Trophoblast cell (in vitro differentiated cells and primary cell): ENCODE measurements around the gene MAP7D1.
"Not testable (repeated sequence)": the region's sequence is repeated elsewhere in the genome, so short reads cannot be mapped to it uniquely, and the experiment has no call there.

ENCODE experiments used
- DNase-seq, 2 donors: peaks; one replicate each; pipeline ENCODE4 v3.0.0-alpha.2; 2016
- H2AFZ ChIP-seq: 2 replicates; pipeline ENCODE4 v1.6.1; 2013; ENCODE audit warnings: low read length, moderate library complexity, mild to moderate bottlenecking; ENCODE audit not compliant: insufficient read depth, poor library complexity
- H2AK5ac ChIP-seq: 2 replicates; pipeline ENCODE4 v1.6.1; 2013; ENCODE audit warnings: mild to moderate bottlenecking, low read length
- H2BK120ac ChIP-seq: 2 replicates; pipeline ENCODE4 v1.6.1; 2013; ENCODE audit warnings: low read length, mild to moderate bottlenecking, moderate library complexity; ENCODE audit not compliant: insufficient read depth, poor library complexity
- H2BK12ac ChIP-seq: 2 replicates; pipeline ENCODE4 v1.6.1; 2013; ENCODE audit warnings: mild to moderate bottlenecking, low read length, moderate library complexity
- H2BK5ac ChIP-seq: 2 replicates; pipeline ENCODE4 v1.6.1; 2013; ENCODE audit warnings: low read length, low read depth, moderate library complexity, mild to moderate bottlenecking; ENCODE audit not compliant: poor library complexity
- H3K14ac ChIP-seq: 2 replicates; pipeline ENCODE4 v1.6.1; 2013; ENCODE audit warnings: mild to moderate bottlenecking, low read length
- H3K18ac ChIP-seq: 2 replicates; pipeline ENCODE4 v1.6.1; 2013; ENCODE audit warnings: mild to moderate bottlenecking, low read length
- H3K23ac ChIP-seq: 2 replicates; pipeline ENCODE4 v1.6.1; 2013; ENCODE audit warnings: low read length
- H3K27ac ChIP-seq: 2 replicates; pipeline ENCODE4 v1.5.1; 2013; ENCODE audit warnings: low read depth, mild to moderate bottlenecking, inconsistent platforms, low read length, moderate library complexity
- H3K27me3 ChIP-seq: 2 replicates; pipeline ENCODE4 v1.6.1; 2013; ENCODE audit warnings: inconsistent platforms, mild to moderate bottlenecking, low read length, moderate library complexity; ENCODE audit not compliant: insufficient read depth
- H3K36me3 ChIP-seq, 2 experiments: 1 replicate in 1 of 2; 2 replicates in 1 of 2; pipeline ENCODE4 v1.6.1; 2013; ENCODE audit warnings: low read length in 2 of 2, mild to moderate bottlenecking in 2 of 2, moderate library complexity in 1 of 2; ENCODE audit not compliant: insufficient read depth in 2 of 2, control insufficient read depth in 1 of 2
- H3K4ac ChIP-seq: 2 replicates; pipeline ENCODE4 v1.6.1; 2013; ENCODE audit warnings: low read depth, mild to moderate bottlenecking, low read length, moderate library complexity
- H3K4me1 ChIP-seq, 2 experiments: 1 replicate in 1 of 2; 2 replicates in 1 of 2; pipeline ENCODE4 v1.6.1; 2013; ENCODE audit warnings: low read length in 2 of 2, mild to moderate bottlenecking in 2 of 2, moderate library complexity in 1 of 2; ENCODE audit not compliant: insufficient read depth in 2 of 2, control insufficient read depth in 1 of 2
- H3K4me2 ChIP-seq: 2 replicates; pipeline ENCODE4 v1.6.1; 2013; ENCODE audit warnings: inconsistent platforms, mild to moderate bottlenecking, low read length, moderate library complexity
- H3K4me3 ChIP-seq: 2 replicates; pipeline ENCODE4 v1.5.1; 2013; ENCODE audit warnings: mild to moderate bottlenecking, low read depth, low read length, inconsistent platforms
- H3K79me1 ChIP-seq: one replicate; pipeline ENCODE4 v1.6.1; 2013; ENCODE audit warnings: low read length
- H3K79me2 ChIP-seq: 2 replicates; pipeline ENCODE4 v1.6.1; 2013; ENCODE audit warnings: low read length, mild to moderate bottlenecking; ENCODE audit not compliant: control insufficient read depth, insufficient read depth, poor library complexity
- H3K9ac ChIP-seq: 2 replicates; pipeline ENCODE4 v1.6.1; 2013; ENCODE audit warnings: mild to moderate bottlenecking, low read length
- H3K9me3 ChIP-seq: 2 replicates; pipeline ENCODE4 v1.6.1; 2013; ENCODE audit warnings: low read depth, mild to moderate bottlenecking, control low read depth, inconsistent platforms, low read length; ENCODE audit not compliant: insufficient read depth
- H4K12ac ChIP-seq: 2 replicates; pipeline ENCODE4 v1.6.1; 2013; ENCODE audit warnings: low read depth, mild to moderate bottlenecking, low read length, moderate library complexity
- H4K8ac ChIP-seq: 2 replicates; pipeline ENCODE4 v1.6.1; 2013; ENCODE audit warnings: low read depth, mild to moderate bottlenecking, low read length, moderate library complexity
- H4K91ac ChIP-seq: one replicate; pipeline ENCODE4 v1.6.1; 2013; ENCODE audit warnings: low read depth, mild to moderate bottlenecking, low read length, moderate library complexity
- WGBS: extraction: QIAGEN DNeasy Blood & Tissue Kit; methylation state at CpG from one replicate; pipeline ENCODE4 v1.1.7; 2013; ENCODE audit warnings: missing lambda C conversion rate; ENCODE audit not compliant: insufficient read length, insufficient coverage; ENCODE audit errors: extremely low coverage; 5-methylcytosine and 5-hydroxymethylcytosine counted together

The MAP7D1 gene

DNA sequence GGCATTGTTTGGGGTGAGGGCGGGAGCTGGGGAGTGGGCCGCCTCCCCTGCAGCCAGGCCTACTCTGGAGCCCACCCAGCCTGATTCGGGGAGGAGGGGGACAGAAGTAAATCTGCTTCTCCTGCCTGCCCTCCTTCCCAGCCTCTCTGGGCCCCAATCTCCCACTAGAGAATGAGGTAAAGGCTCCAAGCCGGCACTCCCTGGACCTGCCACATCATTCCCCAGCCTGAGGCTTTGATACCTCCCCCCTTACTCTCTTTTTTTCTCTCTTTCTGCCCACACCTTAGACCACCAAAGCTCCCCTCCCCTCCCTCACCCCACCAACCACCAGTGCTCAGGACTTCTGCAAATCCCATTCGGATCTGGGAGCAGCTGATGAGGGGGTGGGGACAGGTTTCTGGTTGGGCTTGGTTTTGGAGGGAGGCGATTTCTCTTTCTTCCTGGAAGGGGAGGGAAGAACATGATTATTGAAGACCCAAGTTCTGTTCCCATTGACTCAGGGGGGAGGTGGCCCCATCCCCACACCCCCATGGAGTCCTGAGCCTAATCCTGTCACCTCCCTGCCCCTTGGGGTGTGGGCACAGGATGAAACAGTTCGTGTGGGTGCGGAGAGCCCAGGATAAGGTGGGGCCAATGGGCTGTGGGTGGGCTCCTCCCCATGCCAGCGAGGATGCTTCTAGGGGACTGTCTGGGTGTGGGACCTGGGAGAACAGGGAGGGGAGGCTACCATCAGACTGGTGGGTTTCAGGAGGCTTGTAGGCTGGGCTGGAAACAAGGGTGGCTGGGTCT is 1.3 kb downstream of the MAP7D1 start:
- WGBS, result no CpG with 5 or more reads among the region's 9 CpGs
- H3K18ac ChIP-seq, result peak overlapping the region; percentile 26
- DNase-seq, result no peak
- no peak overlapping the region for H3K23ac ChIP-seq
- no peak overlapping the region for H2BK120ac ChIP-seq
- H3K14ac ChIP-seq, result peak overlapping the region; percentile 58
- no peaks in the 10 kb centered on the region for H3K27me3 ChIP-seq
- no peak overlapping the region for H2BK12ac ChIP-seq
- peaks cover 29% of the 10 kb centered on the region for H3K79me1 ChIP-seq
- H4K91ac ChIP-seq, result peak overlapping the region; percentile 40
- peak overlapping the region; percentile 57 for H4K8ac ChIP-seq
- H4K12ac ChIP-seq, result no peak overlapping the region
- H3K4me3 ChIP-seq, result peak overlapping the region; percentile 90
- peak overlapping the region; percentile 18 for H2AFZ ChIP-seq
- no peaks in the 10 kb centered on the region for H3K9me3 ChIP-seq
- H3K79me2 ChIP-seq, result peaks cover 45% of the 10 kb centered on the region
- peaks cover 13 to 18% of the 10 kb centered on the region in 2 experiments for H3K36me3 ChIP-seq
- H3K27ac ChIP-seq, result peak overlapping the region; percentile 91
- H2BK5ac ChIP-seq, result peak overlapping the region; percentile 67
- H2AK5ac ChIP-seq, result peak overlapping the region; percentile 25
- H3K4me1 ChIP-seq, result peaks cover 45 to 52% of the 10 kb centered on the region in 2 experiments
- peak overlapping the region; percentile 88 for H3K4ac ChIP-seq
- H3K4me2 ChIP-seq, result peak overlapping the region; percentile 59
- peak overlapping the region; percentile 49 for H3K9ac ChIP-seq

DNA sequence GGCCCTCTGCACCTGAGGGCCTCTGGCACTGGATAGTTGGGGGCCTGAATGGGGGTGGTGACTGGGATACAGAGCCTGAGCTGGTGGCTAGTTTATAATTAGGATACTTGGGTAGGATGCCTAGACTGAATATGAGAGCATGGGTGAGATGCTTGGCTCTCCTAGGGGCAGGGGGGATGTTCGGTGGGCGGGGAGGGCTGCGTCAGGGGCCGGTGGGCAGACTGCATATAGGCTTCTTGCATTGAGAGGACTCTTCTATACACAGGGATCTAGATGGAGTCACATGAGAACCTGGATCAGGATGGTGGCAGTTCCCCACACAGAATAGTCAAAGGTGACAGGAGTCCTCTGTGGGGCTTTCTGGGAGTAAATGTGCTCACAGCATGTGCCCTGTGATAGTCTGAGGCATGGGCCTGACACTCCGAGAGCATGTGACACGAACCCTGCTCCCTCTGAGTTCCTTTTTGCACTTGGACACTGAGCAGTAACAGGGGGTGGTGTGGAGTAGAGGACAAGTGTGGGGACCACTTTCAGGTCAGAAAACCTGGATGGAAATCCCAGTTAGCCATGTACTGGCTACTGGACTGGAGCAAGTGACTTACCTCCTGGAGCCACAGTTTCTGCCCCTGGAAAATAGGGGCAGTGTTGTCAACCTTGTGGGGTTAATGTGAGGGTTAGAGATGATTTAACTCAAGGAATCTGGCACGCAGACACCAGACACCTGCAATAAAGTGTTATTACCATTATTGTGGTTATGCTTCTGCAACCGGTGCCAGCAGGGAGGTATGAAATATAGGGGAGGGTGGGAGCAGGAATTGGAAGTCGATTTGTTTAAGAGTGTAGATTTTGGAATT is 2.2 kb downstream of the MAP7D1 start:
- Histone ChIP-seq H4K8ac (no peak overlapping the region), H3K14ac (peak overlapping the region; percentile 18), H2AFZ (no peak overlapping the region), H3K27ac (no peak overlapping the region), H4K91ac (no peak overlapping the region), H3K36me3 (peaks cover 13 to 21% of the 10 kb centered on the region in 2 experiments), H2BK12ac (no peak overlapping the region), H3K4me1 (peaks cover 45 to 52% of the 10 kb centered on the region in 2 experiments), H3K79me2 (peaks cover 50% of the 10 kb centered on the region), H3K9me3 (no peaks in the 10 kb centered on the region), H3K4me3 (peak overlapping the region; percentile 90), H3K79me1 (peaks cover 29% of the 10 kb centered on the region), H3K27me3 (no peaks in the 10 kb centered on the region), H3K9ac (peak overlapping the region; percentile 4), H3K23ac (no peak overlapping the region), H2BK120ac (no peak overlapping the region), H3K18ac (no peak overlapping the region), H4K12ac (no peak overlapping the region), H2AK5ac (peak overlapping the region; percentile 5), H3K4ac (peak overlapping the region; percentile 88), H2BK5ac (no peak overlapping the region), H3K4me2 (peak overlapping the region; percentile 59)
- WGBS, result 100% methylated on average over 1 of the region's 9 CpGs
- no peak for DNase-seq

- not testable (repeated sequence) for H4K8ac ChIP-seq, H3K9me3 ChIP-seq, H2BK120ac ChIP-seq, H3K27me3 ChIP-seq, H3K23ac ChIP-seq, H2BK5ac ChIP-seq, H3K27ac ChIP-seq, H3K18ac ChIP-seq, DNase-seq, H2BK12ac ChIP-seq, H4K12ac ChIP-seq, H3K4ac ChIP-seq, H2AFZ ChIP-seq, H2AK5ac ChIP-seq, H3K9ac ChIP-seq, H3K4me3 ChIP-seq, H3K14ac ChIP-seq, H4K91ac ChIP-seq
- peaks cover 29% of the 10 kb centered on the region for H3K79me1 ChIP-seq
- H3K36me3 ChIP-seq, result peaks cover 13 to 21% of the 10 kb centered on the region in 2 experiments
- WGBS, result no CpG with 5 or more reads among the region's 10 CpGs
- H3K4me1 ChIP-seq, result peaks cover 45 to 52% of the 10 kb centered on the region in 2 experiments
- H3K79me2 ChIP-seq, result peaks cover 50% of the 10 kb centered on the region
- H3K4me2 ChIP-seq, result peak overlapping the region; percentile 59
Observed at GRCh38 chr1:36158827-36159252, 2.9 kb downstream of the MAP7D1 start.

DNA sequence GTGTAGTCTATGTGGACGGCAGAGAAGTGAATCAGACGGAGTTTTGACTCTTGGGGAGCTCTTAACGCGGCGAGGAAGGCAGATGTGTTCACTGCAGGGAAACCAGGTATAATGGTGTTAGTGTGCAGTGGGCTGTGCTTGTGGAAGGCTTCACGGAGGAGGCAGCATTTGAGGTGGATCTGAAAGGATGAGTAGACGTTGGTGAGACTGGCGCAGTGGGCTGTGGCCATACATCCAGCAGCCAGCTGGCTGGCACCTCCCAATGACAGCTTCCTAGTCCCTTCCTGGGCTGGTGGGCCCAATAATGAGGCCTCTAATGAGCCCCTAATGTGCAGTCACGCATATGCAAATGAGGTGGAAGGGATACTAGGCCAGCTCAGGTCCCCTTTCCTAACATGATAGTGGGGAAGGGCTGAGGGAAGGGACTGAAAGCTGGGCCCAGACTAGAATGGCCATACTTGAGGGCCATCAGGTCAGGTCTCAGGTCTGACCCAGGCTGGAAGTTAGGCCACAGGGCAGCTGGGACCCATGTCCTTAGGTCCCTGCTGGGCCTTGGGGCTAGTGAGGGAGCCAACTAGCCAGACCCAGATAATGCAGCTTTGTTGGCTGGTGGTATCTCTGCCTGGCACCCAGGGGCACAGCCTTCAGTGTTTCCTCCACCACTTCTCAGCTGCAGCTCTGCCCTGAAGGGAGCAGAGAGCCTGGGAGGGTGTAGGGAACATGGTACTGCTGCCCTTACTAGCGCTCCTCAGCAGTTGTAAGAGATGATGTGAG is 3.8 kb downstream of the MAP7D1 start:
- Histone ChIP-seq H3K4ac (peak overlapping the region; percentile 78), H2BK120ac (no peak overlapping the region), H4K8ac (no peak overlapping the region), H2BK5ac (no peak overlapping the region), H3K27me3 (no peaks in the 10 kb centered on the region), H2AFZ (no peak overlapping the region), H3K79me2 (peaks cover 50% of the 10 kb centered on the region), H3K9me3 (no peaks in the 10 kb centered on the region), H3K27ac (no peak overlapping the region), H4K12ac (no peak overlapping the region), H3K36me3 (peaks cover 13 to 21% of the 10 kb centered on the region in 2 experiments), H3K79me1 (peaks cover 27% of the 10 kb centered on the region), H3K4me3 (no peak overlapping the region), H3K18ac (no peak overlapping the region), H2BK12ac (no peak overlapping the region), H2AK5ac (no peak overlapping the region), H4K91ac (no peak overlapping the region), H3K23ac (no peak overlapping the region), H3K4me2 (peak overlapping the region; percentile 5), H3K4me1 (peaks cover 41 to 47% of the 10 kb centered on the region in 2 experiments), H3K9ac (no peak overlapping the region), H3K14ac (no peak overlapping the region)
- no peak for DNase-seq
- WGBS, result no CpG with 5 or more reads among the region's 10 CpGs
